Lung (tissue), 16 donors: ENCODE data around the gene TRAK2. TPM values are rescaled to one million over a fixed set of nuclear protein-coding genes. Genes with fewer than 3 reads are reported as not detected.

Source experiments
- ATAC-seq: fragments of 200-7000 bp; cut with Tn5 transposase; one replicate; pipeline ENCODE4 v1.9.1; 2020; ENCODE audit warnings: moderate number of reproducible peaks; ENCODE audit not compliant: insufficient read depth, low FRiP score
- DNase-seq, 3 donors: peaks; one replicate each; pipeline ENCODE4 v3.0.0-alpha.2; 2013 to 2017
- H3K27ac ChIP-seq, 2 donors: one replicate each; pipeline ENCODE4 v1.5.1; 2013; ENCODE audit warnings: mild to moderate bottlenecking in 2 of 2, moderate library complexity in 2 of 2, control low read depth in 1 of 2, inconsistent platforms in 1 of 2, low read depth in 1 of 2, low read length in 1 of 2
- H3K27me3 ChIP-seq, 3 donors: one replicate each; pipeline ENCODE4 v1.5.1; 2013; ENCODE audit warnings: low read length in 2 of 3; ENCODE audit not compliant: control insufficient read depth in 3 of 3, insufficient read depth in 3 of 3
- H3K36me3 ChIP-seq, 4 donors: one replicate each; pipeline ENCODE4 v1.5.1; 2013; ENCODE audit warnings: low read length in 4 of 4, mild to moderate bottlenecking in 1 of 4, moderate library complexity in 1 of 4; ENCODE audit not compliant: control insufficient read depth in 4 of 4, insufficient read depth in 4 of 4
- H3K4me1 ChIP-seq, 5 donors: one replicate each; pipeline ENCODE4 v1.5.1; 2013; ENCODE audit warnings: low read length in 5 of 5, mild to moderate bottlenecking in 2 of 5, moderate library complexity in 1 of 5; ENCODE audit not compliant: control insufficient read depth in 5 of 5, insufficient read depth in 5 of 5
- H3K4me3 ChIP-seq: one replicate; pipeline ENCODE4 v1.5.1; 2013; ENCODE audit warnings: mild to moderate bottlenecking, control low read depth, moderate library complexity
- H3K9ac ChIP-seq, 2 donors: one replicate each; pipeline ENCODE4 v1.5.1; 2013; ENCODE audit warnings: low read length in 2 of 2, control low read depth in 1 of 2; ENCODE audit not compliant: insufficient read depth in 1 of 2
- H3K9me3 ChIP-seq, 4 donors: one replicate each; pipeline ENCODE4 v1.5.1; 2013; ENCODE audit warnings: low read length in 3 of 4, mild to moderate bottlenecking in 1 of 4, moderate library complexity in 1 of 4; ENCODE audit not compliant: control insufficient read depth in 4 of 4, insufficient read depth in 3 of 4
- WGBS, 2 donors: extraction: QIAGEN DNeasy Blood & Tissue Kit; methylation state at CpG; one replicate each; pipeline ENCODE4 v1.1.7; 2013; 5-methylcytosine and 5-hydroxymethylcytosine counted together
- long read RNA-seq, 5 donors: transcript quantifications; one replicate each; lab custom pipeline, GENCODE V29; 2026
- polyA plus RNA-seq, 2 donors: library from polyadenylated mRNA; stranded (reverse); fragments of 200-250 nt; gene quantifications; one replicate each; pipeline ENCODE4 v1.2.1, GENCODE V29; 2013
- total RNA-seq, 2 donors: library from RNA; depleted of rRNA in 1 of 2; stranded (reverse); fragments of >200 nt in 1 of 2; gene quantifications; one replicate each; pipeline ENCODE4 v1.2.1, GENCODE V29; 2014 to 2021
- TF ChIP-seq, protein P1 (sequence below): IDR thresholded peaks from 2 replicates; pipeline ENCODE4 v1.5.1; 2012; ENCODE audit warnings: mild to moderate bottlenecking; ENCODE audit errors: control extremely low read depth, extremely low read depth
- donor health status: control.
- donor health status: control.
- donor health status: Bipolar disorder and iron deficiency.
- donor health status: healthy.
- donor health status: DM: yes; HTN: yes; CAD: no.

Gene TRAK2, protein sequence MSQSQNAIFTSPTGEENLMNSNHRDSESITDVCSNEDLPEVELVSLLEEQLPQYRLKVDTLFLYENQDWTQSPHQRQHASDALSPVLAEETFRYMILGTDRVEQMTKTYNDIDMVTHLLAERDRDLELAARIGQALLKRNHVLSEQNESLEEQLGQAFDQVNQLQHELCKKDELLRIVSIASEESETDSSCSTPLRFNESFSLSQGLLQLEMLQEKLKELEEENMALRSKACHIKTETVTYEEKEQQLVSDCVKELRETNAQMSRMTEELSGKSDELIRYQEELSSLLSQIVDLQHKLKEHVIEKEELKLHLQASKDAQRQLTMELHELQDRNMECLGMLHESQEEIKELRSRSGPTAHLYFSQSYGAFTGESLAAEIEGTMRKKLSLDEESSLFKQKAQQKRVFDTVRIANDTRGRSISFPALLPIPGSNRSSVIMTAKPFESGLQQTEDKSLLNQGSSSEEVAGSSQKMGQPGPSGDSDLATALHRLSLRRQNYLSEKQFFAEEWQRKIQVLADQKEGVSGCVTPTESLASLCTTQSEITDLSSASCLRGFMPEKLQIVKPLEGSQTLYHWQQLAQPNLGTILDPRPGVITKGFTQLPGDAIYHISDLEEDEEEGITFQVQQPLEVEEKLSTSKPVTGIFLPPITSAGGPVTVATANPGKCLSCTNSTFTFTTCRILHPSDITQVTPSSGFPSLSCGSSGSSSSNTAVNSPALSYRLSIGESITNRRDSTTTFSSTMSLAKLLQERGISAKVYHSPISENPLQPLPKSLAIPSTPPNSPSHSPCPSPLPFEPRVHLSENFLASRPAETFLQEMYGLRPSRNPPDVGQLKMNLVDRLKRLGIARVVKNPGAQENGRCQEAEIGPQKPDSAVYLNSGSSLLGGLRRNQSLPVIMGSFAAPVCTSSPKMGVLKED
- total RNA-seq: 10 to 100 TPM; 44.3 to 62.7 TPM
- 10 to 100 TPM; 13.1 to 14.0 TPM for polyA plus RNA-seq
- long read RNA-seq, donor 1, full-length matches to known transcripts: 3 of 14 reads
- long read RNA-seq, donor 1, partial matches to known transcripts: 11 of 14 reads
- long read RNA-seq, donor 1, other reads (novel, unspliced or antisense): 0 of 14 reads
- long read RNA-seq, donor 2, full-length matches to known transcripts: 1 of 6 reads
- long read RNA-seq, donor 2, partial matches to known transcripts: 5 of 6 reads
- long read RNA-seq, donor 2, other reads (novel, unspliced or antisense): 0 of 6 reads
- long read RNA-seq, donor 3, full-length matches to known transcripts: 1 of 1 reads
- long read RNA-seq, donor 3, partial matches to known transcripts: 0 of 1 reads
- long read RNA-seq, donor 3, other reads (novel, unspliced or antisense): 0 of 1 reads
- long read RNA-seq, donor 4: 0 reads
- long read RNA-seq, donor 5, full-length matches to known transcripts: 2 of 19 reads
- long read RNA-seq, donor 5, partial matches to known transcripts: 17 of 19 reads
- long read RNA-seq, donor 5, other reads (novel, unspliced or antisense): 0 of 19 reads

DNA sequence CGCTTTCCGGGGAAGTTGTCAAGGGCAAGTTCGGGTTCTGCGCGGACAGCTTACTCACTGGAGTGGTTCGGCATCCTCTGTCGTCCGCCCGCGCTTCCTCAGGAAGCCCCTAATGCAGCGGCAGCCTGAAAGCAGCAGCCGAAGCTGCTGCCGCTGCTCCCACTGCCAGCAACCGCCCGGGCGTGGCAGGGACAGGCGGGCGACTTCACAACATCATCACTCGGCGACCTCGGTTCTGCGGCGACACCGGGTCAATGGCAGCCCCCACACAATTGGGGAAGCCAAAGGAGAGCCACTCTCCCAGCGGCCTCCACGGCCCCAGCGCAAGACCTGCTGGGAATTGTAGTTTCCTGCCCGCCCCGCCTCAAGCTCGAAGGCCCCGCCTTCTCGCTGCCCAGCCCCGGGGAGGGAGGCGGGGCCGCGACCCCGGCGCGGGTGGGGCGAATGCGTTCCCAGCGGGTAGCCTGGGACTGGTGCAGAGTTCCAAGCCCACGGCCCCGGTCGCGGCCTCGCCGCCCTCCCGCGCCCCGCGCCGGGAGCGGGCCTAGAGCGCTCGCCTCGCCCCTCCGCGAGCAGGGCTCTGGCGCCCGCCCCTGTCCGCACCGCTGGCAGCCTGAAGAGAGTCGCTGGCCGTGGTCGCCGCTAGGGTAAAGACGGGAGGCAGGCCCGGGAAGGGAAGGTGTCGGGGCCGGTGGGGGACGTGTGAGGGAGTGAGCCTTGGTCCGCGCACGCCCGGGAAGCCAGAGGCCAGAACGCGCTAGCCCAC is at the start of gene TRAK2, which contains the start of gene STRADB:
Gene TRAK2, minus strand, starts transcription at position 167 of the 766 bp plus-strand sequence. CDS start 30,951 bp downstream, outside the sequence.
Gene STRADB, plus strand, starts transcription at position 449 of the 766 bp plus-strand sequence. CDS start 3,101 bp downstream, outside the sequence.
- Histone ChIP-seq H3K36me3 (peaks cover 1 to 12% (median 6%) of the 10 kb centered on the region in 4 donors), H3K27ac (peak within 1 kb of the TSS; percentile 89 to 92), H3K4me1 (peaks cover 0 to 27% (median 6%) of the 10 kb centered on the region in 5 donors), H3K9ac (peak within 1 kb of the TSS; percentile 83 to 89), H3K27me3 (no peaks in the 10 kb centered on the region), H3K4me3 (peak within 1 kb of the TSS; percentile 78), H3K9me3 (no peaks in the 10 kb centered on the region)
- 0% methylated on average over 56 to 78 of the region's 78 CpGs for WGBS, 2 donors
- TF ChIP-seq, protein P1, sequence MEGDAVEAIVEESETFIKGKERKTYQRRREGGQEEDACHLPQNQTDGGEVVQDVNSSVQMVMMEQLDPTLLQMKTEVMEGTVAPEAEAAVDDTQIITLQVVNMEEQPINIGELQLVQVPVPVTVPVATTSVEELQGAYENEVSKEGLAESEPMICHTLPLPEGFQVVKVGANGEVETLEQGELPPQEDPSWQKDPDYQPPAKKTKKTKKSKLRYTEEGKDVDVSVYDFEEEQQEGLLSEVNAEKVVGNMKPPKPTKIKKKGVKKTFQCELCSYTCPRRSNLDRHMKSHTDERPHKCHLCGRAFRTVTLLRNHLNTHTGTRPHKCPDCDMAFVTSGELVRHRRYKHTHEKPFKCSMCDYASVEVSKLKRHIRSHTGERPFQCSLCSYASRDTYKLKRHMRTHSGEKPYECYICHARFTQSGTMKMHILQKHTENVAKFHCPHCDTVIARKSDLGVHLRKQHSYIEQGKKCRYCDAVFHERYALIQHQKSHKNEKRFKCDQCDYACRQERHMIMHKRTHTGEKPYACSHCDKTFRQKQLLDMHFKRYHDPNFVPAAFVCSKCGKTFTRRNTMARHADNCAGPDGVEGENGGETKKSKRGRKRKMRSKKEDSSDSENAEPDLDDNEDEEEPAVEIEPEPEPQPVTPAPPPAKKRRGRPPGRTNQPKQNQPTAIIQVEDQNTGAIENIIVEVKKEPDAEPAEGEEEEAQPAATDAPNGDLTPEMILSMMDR: no peak
- DNase-seq: peak; percentile 96 to 98 (median 97)
- ATAC-seq: peak; percentile 97

DNA sequence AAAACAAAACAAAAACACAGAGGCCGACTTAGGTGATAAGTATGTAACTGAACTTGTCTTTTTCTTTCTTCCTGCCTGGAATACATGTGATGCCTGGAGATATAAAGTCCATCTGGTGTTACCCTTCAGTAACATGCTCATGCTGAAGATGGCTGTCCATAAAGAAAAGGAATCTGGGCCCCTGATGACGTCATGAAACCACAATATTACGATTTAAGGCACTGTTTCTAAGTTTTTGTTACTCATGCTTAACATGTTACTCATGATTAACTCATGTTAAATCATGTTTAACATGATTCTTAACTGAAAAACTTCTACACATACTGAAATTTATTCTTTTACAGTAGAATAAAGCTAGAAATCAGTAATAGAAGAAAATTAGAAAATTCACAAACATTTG is 49.3 kb upstream of the TRAK2 start:
- no peaks in the 10 kb centered on the region for H3K36me3 ChIP-seq
- H3K9me3 ChIP-seq: peaks cover 0 to 7% (median 0%) of the 10 kb centered on the region in 4 donors
- no peaks in the 10 kb centered on the region for H3K27me3 ChIP-seq
- ATAC-seq (no peak), DNase-seq (no peak)
- H3K27ac ChIP-seq: no peak overlapping the region
- H3K4me3 ChIP-seq: no peak overlapping the region
- TF ChIP-seq, protein P1: no peak
- no peak overlapping the region for H3K9ac ChIP-seq
- no peaks in the 10 kb centered on the region for H3K4me1 ChIP-seq
- 74 to 76% methylated on average over 3 of the region's 3 CpGs for WGBS, 2 donors

DNA sequence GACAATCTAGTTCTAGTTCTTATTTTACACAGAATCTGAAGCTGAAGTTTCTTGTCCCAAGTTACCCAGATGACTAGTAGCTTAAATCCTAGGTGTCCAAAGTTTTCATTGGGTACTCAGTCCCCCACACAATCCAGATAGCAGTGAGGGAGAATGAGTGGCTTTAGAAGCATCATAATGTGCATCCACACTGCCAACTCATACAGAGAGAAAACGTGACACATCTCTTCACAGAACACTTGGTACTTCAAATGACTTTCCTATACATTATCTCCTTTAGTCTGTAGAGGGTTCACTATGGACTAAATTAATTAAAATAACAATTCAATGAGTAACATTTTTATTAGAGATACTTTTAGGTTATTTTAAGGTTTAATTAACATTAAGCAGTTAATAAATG is 45.5 kb upstream of the TRAK2 start:
- H3K36me3 ChIP-seq: no peaks in the 10 kb centered on the region
- H3K4me3 ChIP-seq: no peak overlapping the region
- peaks cover 0 to 2% (median 0%) of the 10 kb centered on the region in 4 donors for H3K9me3 ChIP-seq
- TF ChIP-seq, protein P1: no peak
- DNase-seq (no peak), ATAC-seq (no peak)
- no peak overlapping the region for H3K9ac ChIP-seq
- WGBS, 2 donors: 80 to 83% methylated on average over 1 of the region's 1 CpG
- H3K27ac ChIP-seq: no peak overlapping the region
- H3K27me3 ChIP-seq: no peaks in the 10 kb centered on the region
- H3K4me1 ChIP-seq: no peaks in the 10 kb centered on the region
